C4-2B (cell line): ENCODE results near the gene CRYBB1.

Experiments
- ZFX ChIP-seq: fragments of 450-650 bp; IDR thresholded peaks from 2 replicates; pipeline ENCODE4 v1.6.1; 2017
- TF ChIP-seq, protein P1 (sequence below): fragments of 450-650 bp; conservative IDR thresholded peaks from 2 replicates; pipeline ENCODE4 v1.5.1; 2017; ENCODE audit warnings: mild to moderate bottlenecking

DNA sequence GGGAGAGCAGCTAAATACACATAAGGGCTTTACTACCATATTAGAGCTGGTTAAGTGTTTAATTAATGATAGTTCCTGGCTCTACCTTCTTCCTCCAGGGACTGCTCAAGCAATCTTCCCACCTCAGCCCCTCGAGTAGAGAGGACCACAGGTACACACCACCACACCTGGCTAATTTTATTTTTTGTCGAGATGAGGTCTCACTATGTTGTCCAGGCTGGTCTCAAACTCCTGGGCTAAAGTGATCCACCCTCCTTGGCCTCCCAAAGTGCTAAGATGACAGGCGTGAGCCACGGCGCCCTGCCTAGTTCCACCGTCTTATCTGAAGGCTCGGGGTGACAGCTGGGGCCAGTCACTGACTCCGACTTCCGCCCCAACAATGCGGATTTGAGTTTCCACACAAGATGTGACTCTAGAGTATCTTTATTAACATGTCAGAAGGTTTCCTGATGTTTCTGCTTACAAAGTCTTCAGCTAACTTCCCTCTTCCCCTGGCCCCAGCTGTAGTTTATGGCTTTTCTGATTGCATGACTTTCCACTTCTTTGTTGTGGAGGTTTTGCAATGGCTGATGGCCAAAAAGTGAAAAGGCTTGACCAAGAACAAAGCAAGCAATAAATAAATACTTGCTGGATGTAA, 44.7 kb downstream of the CRYBB1 start:
- TF ChIP-seq, protein P1, sequence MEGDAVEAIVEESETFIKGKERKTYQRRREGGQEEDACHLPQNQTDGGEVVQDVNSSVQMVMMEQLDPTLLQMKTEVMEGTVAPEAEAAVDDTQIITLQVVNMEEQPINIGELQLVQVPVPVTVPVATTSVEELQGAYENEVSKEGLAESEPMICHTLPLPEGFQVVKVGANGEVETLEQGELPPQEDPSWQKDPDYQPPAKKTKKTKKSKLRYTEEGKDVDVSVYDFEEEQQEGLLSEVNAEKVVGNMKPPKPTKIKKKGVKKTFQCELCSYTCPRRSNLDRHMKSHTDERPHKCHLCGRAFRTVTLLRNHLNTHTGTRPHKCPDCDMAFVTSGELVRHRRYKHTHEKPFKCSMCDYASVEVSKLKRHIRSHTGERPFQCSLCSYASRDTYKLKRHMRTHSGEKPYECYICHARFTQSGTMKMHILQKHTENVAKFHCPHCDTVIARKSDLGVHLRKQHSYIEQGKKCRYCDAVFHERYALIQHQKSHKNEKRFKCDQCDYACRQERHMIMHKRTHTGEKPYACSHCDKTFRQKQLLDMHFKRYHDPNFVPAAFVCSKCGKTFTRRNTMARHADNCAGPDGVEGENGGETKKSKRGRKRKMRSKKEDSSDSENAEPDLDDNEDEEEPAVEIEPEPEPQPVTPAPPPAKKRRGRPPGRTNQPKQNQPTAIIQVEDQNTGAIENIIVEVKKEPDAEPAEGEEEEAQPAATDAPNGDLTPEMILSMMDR = no peak
- no peak for TF ChIP-seq ZFX
